ENCODE results near the gene SH3D19.

DNA sequence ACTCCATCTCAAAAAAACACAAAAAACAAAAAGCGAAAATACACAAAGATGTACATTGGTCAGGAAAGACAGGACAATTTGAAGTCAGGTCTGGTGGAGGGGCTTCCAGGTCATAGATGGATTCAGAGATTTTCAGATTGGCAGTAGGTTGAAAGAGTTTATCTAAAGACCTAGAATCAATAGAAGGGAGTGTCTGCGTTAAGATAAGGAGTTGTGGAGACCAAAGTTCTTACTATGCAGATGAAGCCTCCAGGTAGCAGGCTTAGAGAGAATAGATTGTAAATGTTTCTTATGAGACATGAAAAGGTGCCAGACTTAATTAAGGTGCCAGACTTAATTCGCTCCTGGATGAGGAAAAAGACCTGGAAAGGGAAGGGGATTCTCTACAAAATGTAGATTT, 232.9 kb downstream of the SH3D19 start:
- no peak for TF ChIP-seq PHF8 (IDR thresholded peaks at IDR 0.05; ENCODE audit: borderline replicate concordance, low read depth)
- TF ChIP-seq, protein P1, sequence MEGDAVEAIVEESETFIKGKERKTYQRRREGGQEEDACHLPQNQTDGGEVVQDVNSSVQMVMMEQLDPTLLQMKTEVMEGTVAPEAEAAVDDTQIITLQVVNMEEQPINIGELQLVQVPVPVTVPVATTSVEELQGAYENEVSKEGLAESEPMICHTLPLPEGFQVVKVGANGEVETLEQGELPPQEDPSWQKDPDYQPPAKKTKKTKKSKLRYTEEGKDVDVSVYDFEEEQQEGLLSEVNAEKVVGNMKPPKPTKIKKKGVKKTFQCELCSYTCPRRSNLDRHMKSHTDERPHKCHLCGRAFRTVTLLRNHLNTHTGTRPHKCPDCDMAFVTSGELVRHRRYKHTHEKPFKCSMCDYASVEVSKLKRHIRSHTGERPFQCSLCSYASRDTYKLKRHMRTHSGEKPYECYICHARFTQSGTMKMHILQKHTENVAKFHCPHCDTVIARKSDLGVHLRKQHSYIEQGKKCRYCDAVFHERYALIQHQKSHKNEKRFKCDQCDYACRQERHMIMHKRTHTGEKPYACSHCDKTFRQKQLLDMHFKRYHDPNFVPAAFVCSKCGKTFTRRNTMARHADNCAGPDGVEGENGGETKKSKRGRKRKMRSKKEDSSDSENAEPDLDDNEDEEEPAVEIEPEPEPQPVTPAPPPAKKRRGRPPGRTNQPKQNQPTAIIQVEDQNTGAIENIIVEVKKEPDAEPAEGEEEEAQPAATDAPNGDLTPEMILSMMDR (IDR thresholded peaks at IDR 0.05): no peak
- TF ChIP-seq NFE2L2 (conservative IDR thresholded peaks at IDR 0.05; ENCODE audit: low read length): no peak
- no peak for TF ChIP-seq BHLHE40 (IDR thresholded peaks at IDR 0.05; ENCODE audit: low read depth, low read length)
- no peak for TF ChIP-seq FOSL2 (IDR thresholded peaks at IDR 0.05)
- TF ChIP-seq FOSL2 (CRISPR knock-in tag; IDR thresholded peaks at IDR 0.05): no peak
- TF ChIP-seq, protein P2, sequence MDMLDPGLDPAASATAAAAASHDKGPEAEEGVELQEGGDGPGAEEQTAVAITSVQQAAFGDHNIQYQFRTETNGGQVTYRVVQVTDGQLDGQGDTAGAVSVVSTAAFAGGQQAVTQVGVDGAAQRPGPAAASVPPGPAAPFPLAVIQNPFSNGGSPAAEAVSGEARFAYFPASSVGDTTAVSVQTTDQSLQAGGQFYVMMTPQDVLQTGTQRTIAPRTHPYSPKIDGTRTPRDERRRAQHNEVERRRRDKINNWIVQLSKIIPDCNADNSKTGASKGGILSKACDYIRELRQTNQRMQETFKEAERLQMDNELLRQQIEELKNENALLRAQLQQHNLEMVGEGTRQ (IDR thresholded peaks at IDR 0.05): no peak
- no peak for TF ChIP-seq POLR2A (IDR thresholded peaks at IDR 0.05; ENCODE audit: low read length)

Data from A549 (cell line).